HL-60 (cell line): ENCODE measurements around the gene PLTP.
"Not testable (repeated sequence)": the region's sequence is repeated elsewhere in the genome, so short reads cannot be mapped to it uniquely, and the experiment has no call there.

Experiments
- DNase-seq, 2 experiments: peaks; one replicate each; pipeline ENCODE4 v3.0.0-alpha.2; 2010 to 2020; ENCODE audit warnings: low read depth in 1 of 2, low spot score in 1 of 2
- H3K27ac ChIP-seq: fragments of 250-450 bp; sonication (Bioruptor Pico); replicated peaks from 2 replicates; pipeline ENCODE4 v1.5.1; 2020; ENCODE audit warnings: mild to moderate bottlenecking, moderate library complexity
- H3K27me3 ChIP-seq: fragments of 250-450 bp; sonication (Bioruptor Pico); 2 replicates; pipeline ENCODE4 v1.5.1; 2021; ENCODE audit warnings: mild to moderate bottlenecking, moderate library complexity; ENCODE audit not compliant: insufficient read depth, poor library complexity, severe bottlenecking
- H3K4me3 ChIP-seq: replicated peaks from 2 replicates; pipeline ENCODE4 v1.5.1; 2011; ENCODE audit warnings: mild to moderate bottlenecking, control low read depth, low read length; ENCODE audit not compliant: insufficient read depth
- CTCF ChIP-seq: IDR thresholded peaks from one replicate; pipeline ENCODE4 v1.5.1; 2011; ENCODE audit warnings: low read length, control low read depth, inconsistent platforms; ENCODE audit not compliant: insufficient read depth
- GABPA ChIP-seq: IDR thresholded peaks from 2 replicates; pipeline ENCODE4 v1.6.1; 2012; ENCODE audit warnings: low read depth
- POLR2AphosphoS5 ChIP-seq: IDR thresholded peaks from 2 replicates; pipeline ENCODE4 v1.6.1; 2012; ENCODE audit warnings: low read depth
- REST ChIP-seq: IDR thresholded peaks from 2 replicates; pipeline ENCODE4 v1.6.1; 2012; ENCODE audit warnings: low read depth; ENCODE audit not compliant: insufficient replicate concordance
- SPI1 ChIP-seq: IDR thresholded peaks from 2 replicates; pipeline ENCODE4 v1.6.1; 2012; ENCODE audit warnings: low read depth, mild to moderate bottlenecking, borderline replicate concordance

PLTP gene

GRCh38 chr20:45957021-45957941 is 45.3 kb upstream of the PLTP start:
- no peaks in the 10 kb centered on the region for H3K27me3 ChIP-seq
- TF ChIP-seq POLR2AphosphoS5 (no peak), CTCF (no peak), GABPA (no peak), SPI1 (no peak), REST (no peak)

GRCh38 chr20:45956326-45956725 is 44.4 kb upstream of the PLTP start:
- H3K4me3 ChIP-seq, DNase-seq, H3K27me3 ChIP-seq, H3K27ac ChIP-seq: not testable (repeated sequence)

More at GRCh38 chr20:45957021-45957941, 45.3 kb upstream of the PLTP start:
- no peak for DNase-seq
- Histone ChIP-seq H3K27ac (no peak overlapping the region), H3K4me3 (no peak overlapping the region)

GRCh38 chr20:45953672-45954071 is 41.7 kb upstream of the PLTP start:
- Histone ChIP-seq H3K27ac (no peak overlapping the region), H3K27me3 (no peaks in the 10 kb centered on the region), H3K4me3 (no peak overlapping the region)
- DNase-seq: no peak
- TF ChIP-seq CTCF (no peak), GABPA (no peak)

GRCh38 chr20:45952861-45953260 is 40.9 kb upstream of the PLTP start:
- H3K27me3 ChIP-seq: no peaks in the 10 kb centered on the region
- TF ChIP-seq REST (no peak), SPI1 (no peak), GABPA (no peak), POLR2AphosphoS5 (no peak)
- no peak overlapping the region for H3K4me3 ChIP-seq
- H3K27ac ChIP-seq: no peak overlapping the region
- no peak for DNase-seq
